ENCODE data around the gene PRKD3.

Gene PRKD3

DNA sequence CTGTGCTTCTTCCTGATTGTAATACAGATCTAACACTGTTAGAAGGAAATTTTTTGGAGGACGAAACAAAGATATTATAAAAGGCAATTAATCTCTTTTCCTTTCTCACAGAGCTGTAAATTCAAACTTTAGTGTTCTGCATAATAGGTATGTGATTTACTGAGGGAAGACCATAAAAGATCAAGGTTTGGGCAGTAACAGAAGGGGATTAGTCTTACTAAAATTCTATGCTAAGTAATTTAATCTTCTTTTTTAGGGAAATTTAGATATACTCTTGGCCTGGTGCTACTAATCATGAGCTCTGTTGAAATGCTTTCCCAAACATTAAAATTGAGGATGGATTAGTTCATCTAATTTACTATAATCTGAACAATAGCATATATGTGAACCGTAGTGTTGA lies 11.0 kb upstream of the PRKD3 start:
- H3K4me3 ChIP-seq (ENCODE audit: low read depth, low read length), result no peak overlapping the region
- TF ChIP-seq, protein P1, sequence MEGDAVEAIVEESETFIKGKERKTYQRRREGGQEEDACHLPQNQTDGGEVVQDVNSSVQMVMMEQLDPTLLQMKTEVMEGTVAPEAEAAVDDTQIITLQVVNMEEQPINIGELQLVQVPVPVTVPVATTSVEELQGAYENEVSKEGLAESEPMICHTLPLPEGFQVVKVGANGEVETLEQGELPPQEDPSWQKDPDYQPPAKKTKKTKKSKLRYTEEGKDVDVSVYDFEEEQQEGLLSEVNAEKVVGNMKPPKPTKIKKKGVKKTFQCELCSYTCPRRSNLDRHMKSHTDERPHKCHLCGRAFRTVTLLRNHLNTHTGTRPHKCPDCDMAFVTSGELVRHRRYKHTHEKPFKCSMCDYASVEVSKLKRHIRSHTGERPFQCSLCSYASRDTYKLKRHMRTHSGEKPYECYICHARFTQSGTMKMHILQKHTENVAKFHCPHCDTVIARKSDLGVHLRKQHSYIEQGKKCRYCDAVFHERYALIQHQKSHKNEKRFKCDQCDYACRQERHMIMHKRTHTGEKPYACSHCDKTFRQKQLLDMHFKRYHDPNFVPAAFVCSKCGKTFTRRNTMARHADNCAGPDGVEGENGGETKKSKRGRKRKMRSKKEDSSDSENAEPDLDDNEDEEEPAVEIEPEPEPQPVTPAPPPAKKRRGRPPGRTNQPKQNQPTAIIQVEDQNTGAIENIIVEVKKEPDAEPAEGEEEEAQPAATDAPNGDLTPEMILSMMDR (IDR thresholded peaks at IDR 0.05; ENCODE audit: insufficient read depth, low read depth, low read length, missing control alignments), result no peak
- DNase-seq (ENCODE audit: low read depth), result no peak

DNA sequence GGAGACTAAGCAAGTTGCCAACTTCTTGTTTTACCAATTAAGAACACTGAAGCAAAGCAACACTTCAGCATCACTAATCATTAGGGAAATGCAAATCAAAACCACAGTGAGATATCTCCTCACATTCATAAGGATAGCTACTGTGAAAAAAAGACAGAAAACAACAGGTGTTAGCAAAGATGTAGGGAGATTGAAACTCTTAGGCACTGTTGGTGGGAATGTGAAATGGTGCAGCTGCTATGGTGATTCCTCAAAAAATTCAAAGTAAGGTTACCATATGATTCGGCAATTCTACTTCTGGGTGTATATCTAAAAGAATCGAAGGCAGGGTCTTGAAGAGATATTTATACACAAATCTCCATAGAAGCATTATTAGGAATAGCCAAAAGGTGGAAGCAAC lies 8.6 kb upstream of the PRKD3 start:
- no peak overlapping the region for H3K4me3 ChIP-seq (ENCODE audit: low read depth, low read length)

DNA sequence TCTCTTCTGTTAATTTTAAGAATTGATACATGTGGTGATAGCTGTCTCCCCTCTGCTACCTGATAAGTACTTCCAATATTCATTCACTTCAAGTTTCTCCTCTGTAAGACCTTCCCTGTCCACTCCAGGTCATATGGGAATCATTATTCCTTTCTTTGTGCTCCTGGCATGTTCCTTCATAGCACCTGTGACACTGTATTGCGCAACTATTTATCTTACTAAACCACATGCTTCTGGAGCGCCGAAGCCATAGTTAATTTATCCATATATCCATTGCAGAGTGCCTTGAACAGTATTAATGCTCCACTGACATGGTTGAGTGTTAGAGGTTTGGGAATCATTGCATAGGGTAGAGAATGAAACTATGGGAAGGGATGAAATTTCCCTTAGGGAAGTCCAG lies 7.9 kb upstream of the PRKD3 start:
- TF ChIP-seq, protein P1 (IDR thresholded peaks at IDR 0.05; ENCODE audit: insufficient read depth, low read depth, low read length, missing control alignments), result no peak
- no peak overlapping the region for H3K4me3 ChIP-seq (ENCODE audit: low read depth, low read length)
- DNase-seq (ENCODE audit: low read depth), result no peak

More for the DNA sequence above, 8.6 kb upstream of the PRKD3 start:
- no peak for DNase-seq (ENCODE audit: low read depth)
- TF ChIP-seq, protein P1 (IDR thresholded peaks at IDR 0.05; ENCODE audit: insufficient read depth, low read depth, low read length, missing control alignments), result no peak

DNA sequence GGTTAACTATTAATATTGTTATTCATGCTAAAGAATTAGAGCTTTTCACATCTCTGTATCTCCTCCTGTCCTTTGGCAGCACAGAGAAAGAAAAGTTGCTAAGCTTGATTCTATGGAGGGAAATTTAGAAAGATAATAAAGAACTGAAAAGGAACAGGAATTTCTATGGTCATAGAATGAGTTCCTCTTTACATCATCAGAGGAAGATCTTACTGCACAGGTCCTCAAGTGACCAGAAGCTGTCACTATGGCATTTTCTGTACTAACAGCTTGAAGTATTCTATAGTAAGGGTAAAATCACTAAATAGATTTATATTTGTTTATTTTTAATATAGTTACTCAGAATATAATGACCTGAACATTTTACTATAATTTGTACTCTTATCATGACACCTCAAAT lies 6.0 kb upstream of the PRKD3 start:
- H3K4me3 ChIP-seq (ENCODE audit: low read depth, low read length), result no peak overlapping the region
- TF ChIP-seq, protein P1 (IDR thresholded peaks at IDR 0.05; ENCODE audit: insufficient read depth, low read depth, low read length, missing control alignments), result no peak
- DNase-seq (ENCODE audit: low read depth), result no peak

DNA sequence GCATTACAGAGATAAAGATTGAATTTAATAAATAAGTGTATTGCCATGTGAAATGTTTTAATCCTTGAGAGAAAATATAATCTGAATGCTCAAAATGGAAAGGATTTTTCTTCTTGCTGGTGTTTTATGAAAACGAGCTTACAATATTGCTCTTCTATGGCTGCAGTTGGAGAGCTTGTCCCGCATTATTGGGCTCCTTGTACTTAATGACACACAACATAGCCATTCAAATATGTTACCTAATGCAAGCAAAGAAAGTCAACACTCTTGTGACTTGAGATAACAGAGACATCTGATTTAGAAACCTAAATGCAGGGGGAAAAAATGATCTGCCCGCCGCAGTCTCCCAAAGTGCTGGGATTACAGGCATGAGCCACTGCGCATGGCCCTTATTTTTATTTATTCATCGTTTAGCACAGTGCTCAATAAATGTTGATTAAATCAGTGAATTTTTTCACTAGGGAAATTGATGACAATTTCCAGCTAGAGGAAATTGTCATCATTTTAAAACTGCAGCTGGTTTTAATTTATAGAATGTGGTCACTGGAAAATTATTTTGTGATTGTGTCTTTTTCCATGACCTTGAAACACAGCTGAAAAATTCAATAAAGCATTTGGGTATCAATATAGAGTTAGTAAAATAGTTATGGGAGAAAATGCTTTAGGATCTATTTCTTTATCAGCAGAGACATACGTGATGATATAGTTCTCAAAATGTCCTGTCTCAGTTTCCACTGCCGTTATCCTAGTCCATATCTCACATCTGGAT lies 2.4 kb upstream of the PRKD3 start:
- no peak for DNase-seq (ENCODE audit: low read depth)
- no peak overlapping the region for H3K4me3 ChIP-seq (ENCODE audit: low read depth, low read length)
- TF ChIP-seq, protein P1 (IDR thresholded peaks at IDR 0.05; ENCODE audit: insufficient read depth, low read depth, low read length, missing control alignments), result no peak

DNA sequence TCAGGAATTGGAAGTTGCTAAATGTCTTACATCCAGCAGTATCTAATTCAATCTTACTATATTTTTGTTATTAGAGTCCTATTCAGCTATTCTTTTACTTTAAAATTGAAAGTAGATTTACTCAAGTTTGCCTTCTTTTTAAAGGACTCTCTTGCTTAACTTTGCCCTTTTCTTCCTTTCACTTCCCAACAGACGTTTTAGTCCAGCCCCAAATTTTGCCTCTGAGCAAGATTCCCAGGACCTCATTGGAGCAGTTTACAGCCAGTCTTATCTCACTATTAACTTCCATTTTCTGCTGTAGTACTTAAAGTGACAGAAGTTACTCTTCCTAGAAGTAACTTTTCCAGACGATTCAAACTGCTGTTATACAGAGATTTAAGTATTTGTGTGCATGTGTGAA lies 1.7 kb upstream of the PRKD3 start:
- H3K4me3 ChIP-seq (ENCODE audit: low read depth, low read length), result no peak overlapping the region
- TF ChIP-seq, protein P1 (IDR thresholded peaks at IDR 0.05; ENCODE audit: insufficient read depth, low read depth, low read length, missing control alignments), result no peak
- DNase-seq (ENCODE audit: low read depth), result no peak

DNA sequence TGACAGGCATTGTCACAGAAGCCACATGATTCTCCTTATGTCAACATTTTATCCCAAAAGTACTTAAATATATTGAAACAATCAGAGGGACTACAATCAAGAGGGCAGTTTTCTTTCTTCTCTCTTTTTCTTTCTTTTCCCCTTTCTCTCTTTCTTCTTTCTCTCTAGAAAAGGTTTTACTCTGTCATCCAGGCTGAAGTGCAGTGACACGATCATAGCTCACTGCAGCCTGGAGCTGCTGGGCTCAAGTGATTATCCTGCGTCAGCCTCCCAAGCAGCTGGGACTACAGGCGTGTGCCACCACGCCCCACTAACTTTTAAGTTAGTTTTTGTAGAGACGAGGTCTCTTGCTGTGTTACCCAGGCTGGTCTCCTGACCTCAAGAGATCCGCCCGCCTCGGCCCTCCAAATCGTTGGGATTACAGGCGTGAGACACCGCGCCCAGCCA lies 1.0 kb upstream of the PRKD3 start:
- H3K4me3 ChIP-seq (ENCODE audit: low read depth, low read length), result peak overlapping the region; percentile 50
- no peak for DNase-seq (ENCODE audit: low read depth)
- TF ChIP-seq, protein P1 (IDR thresholded peaks at IDR 0.05; ENCODE audit: insufficient read depth, low read depth, low read length, missing control alignments), result no peak

All from GM12865 (cell line).